Measurements from ENCODE around the gene GNG11. TPM values are rescaled to one million over a fixed set of nuclear protein-coding genes. Genes with fewer than 3 reads are reported as not detected.
A peak's percentile ranks its signal among the peaks of the same experiment; 100 is the strongest.
"Not testable (repeated sequence)": the region's sequence is repeated elsewhere in the genome, so short reads cannot be mapped to it uniquely, and the experiment has no call there.

The GNG11 gene
- total RNA-seq, 1 donor from 2014 or later = 15.0 TPM

- Histone ChIP-seq H3K36me3 (no peaks in the 10 kb centered on the region), H3K27me3 (no peaks in the 10 kb centered on the region), H3K9me3 (no peaks in the 10 kb centered on the region), H3K4me1 (no peaks in the 10 kb centered on the region), H3K4me3 (no peak overlapping the region), H3K27ac (no peak overlapping the region)
- TF ChIP-seq CTCF (IDR thresholded peaks at IDR 0.05) = no peak
- no peak for TF ChIP-seq POLR2AphosphoS5 (IDR thresholded peaks at IDR 0.05; ENCODE audit: insufficient read depth in 1 of 2, low read depth in 1 of 2)
- TF ChIP-seq POLR2A (IDR thresholded peaks at IDR 0.05) = no peak
- no peak for DNase-seq (ENCODE audit: extremely low spot score in 2 of 2)
- intact Hi-C loops (cut with DNase I) = no loop called here
These were observed 23.9 kb upstream of the GNG11 start for GRCh38 chr7:93897680-93898079.

DNA sequence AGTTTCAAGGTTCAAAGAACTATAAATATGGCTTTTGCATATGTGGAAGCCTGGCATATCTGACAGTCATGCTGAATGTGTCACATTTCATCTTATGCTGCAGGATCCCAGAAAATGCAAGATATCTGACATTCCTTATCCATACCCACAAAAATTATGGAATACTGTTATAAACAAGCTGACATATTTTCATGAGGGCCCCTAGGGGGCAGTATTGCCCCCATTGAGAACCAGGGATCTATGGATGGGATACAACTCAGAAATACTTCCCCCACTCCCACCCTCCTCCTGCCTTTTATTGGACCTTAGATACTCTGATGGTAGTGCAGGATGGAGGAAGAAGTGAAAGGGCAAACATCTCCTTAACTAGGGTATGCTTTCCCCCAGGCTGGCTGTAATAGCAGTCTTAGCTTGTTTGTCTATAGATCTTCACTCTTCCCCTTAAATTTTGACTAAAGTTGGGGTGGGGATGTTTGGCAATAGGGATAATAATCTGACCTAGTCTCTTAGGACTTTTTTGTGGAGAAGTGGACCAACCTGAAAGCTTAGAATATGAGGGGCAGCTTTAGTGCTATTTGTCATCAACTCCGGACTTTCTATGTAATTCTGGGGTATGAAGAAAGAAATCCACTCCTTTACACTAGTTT, 18.6 kb upstream of the GNG11 start:
- no peaks in the 10 kb centered on the region for H3K9me3 ChIP-seq
- H3K27ac ChIP-seq = no peak overlapping the region
- no peak overlapping the region for H3K4me3 ChIP-seq
- no peaks in the 10 kb centered on the region for H3K36me3 ChIP-seq
- H3K27me3 ChIP-seq = no peaks in the 10 kb centered on the region
- no peaks in the 10 kb centered on the region for H3K4me1 ChIP-seq
- intact Hi-C loops (cut with DNase I) = loop anchor here (5.0 kb wide), 1 partner anchor 179 kb away; no protein-coding TSS in a partner anchor
- DNase-seq (ENCODE audit: extremely low spot score in 2 of 2) = no peak
- TF ChIP-seq POLR2AphosphoS5 (IDR thresholded peaks at IDR 0.05; ENCODE audit: insufficient read depth in 1 of 2, low read depth in 1 of 2) (no peak), POLR2A (IDR thresholded peaks at IDR 0.05) (no peak), CTCF (IDR thresholded peaks at IDR 0.05) (peak in 2 of 3 experiments; percentile 24 to 52)

GRCh38 chr7:93906267-93906666, 15.3 kb upstream of the GNG11 start, which contains the start of gene GNGT1:
GNGT1 (plus strand) TSS chr7:93906567; CDS start chr7:93906747, 180 bp downstream.
- Histone ChIP-seq H3K4me1 (peaks cover 4% of the 10 kb centered on the region), H3K4me3 (no peak within 1 kb of the TSS), H3K9me3 (no peaks in the 10 kb centered on the region), H3K27ac (no peak within 1 kb of the TSS), H3K36me3 (no peaks in the 10 kb centered on the region), H3K27me3 (no peaks in the 10 kb centered on the region)
- intact Hi-C loops (cut with DNase I) = no loop called here
- no peak for TF ChIP-seq POLR2AphosphoS5 (IDR thresholded peaks at IDR 0.05; ENCODE audit: insufficient read depth in 1 of 2, low read depth in 1 of 2)
- TF ChIP-seq CTCF (IDR thresholded peaks at IDR 0.05) = no peak
- TF ChIP-seq POLR2A (IDR thresholded peaks at IDR 0.05) = no peak
- no peak for DNase-seq (ENCODE audit: extremely low spot score in 2 of 2)

- Histone ChIP-seq H3K27me3 (no peaks in the 10 kb centered on the region), H3K4me3 (no peak overlapping the region), H3K36me3 (no peaks in the 10 kb centered on the region), H3K9me3 (no peaks in the 10 kb centered on the region), H3K4me1 (peaks cover 4% of the 10 kb centered on the region), H3K27ac (no peak overlapping the region)
- DNase-seq (ENCODE audit: extremely low spot score in 2 of 2) = no peak
- TF ChIP-seq POLR2A (IDR thresholded peaks at IDR 0.05) = no peak
- no peak for TF ChIP-seq CTCF (IDR thresholded peaks at IDR 0.05)
- no peak for TF ChIP-seq POLR2AphosphoS5 (IDR thresholded peaks at IDR 0.05; ENCODE audit: insufficient read depth in 1 of 2, low read depth in 1 of 2)
- intact Hi-C loops (cut with DNase I) = no loop called here
These were observed 11.2 kb upstream of the GNG11 start for GRCh38 chr7:93910076-93910994.

DNA sequence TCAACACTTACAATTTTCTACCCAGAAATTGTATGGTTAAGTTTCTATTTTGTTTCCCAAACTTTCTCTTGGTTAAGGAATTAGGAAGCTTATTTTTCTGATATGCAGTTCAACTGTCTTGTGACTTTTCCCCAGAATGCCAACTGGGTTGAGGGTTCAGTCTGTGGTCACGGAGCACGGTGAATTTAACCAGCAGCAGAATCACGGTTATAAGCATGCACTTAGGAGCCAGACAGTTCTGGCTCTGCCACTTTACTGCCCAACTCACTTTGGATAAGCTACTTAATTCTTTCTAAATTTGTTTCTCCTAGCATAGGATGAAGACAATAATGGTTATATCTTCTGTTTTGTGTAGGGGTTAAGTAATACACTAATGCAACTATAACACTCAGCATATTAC, 10.3 kb upstream of the GNG11 start:
- H3K36me3 ChIP-seq; H3K9me3 ChIP-seq; H3K27me3 ChIP-seq; intact Hi-C loops (cut with DNase I); H3K4me3 ChIP-seq; H3K27ac ChIP-seq; DNase-seq (ENCODE audit: extremely low spot score in 2 of 2); H3K4me1 ChIP-seq: not testable (repeated sequence)

- DNase-seq (ENCODE audit: extremely low spot score in 2 of 2); H3K9me3 ChIP-seq; intact Hi-C loops (cut with DNase I); H3K27me3 ChIP-seq; H3K36me3 ChIP-seq; H3K4me3 ChIP-seq; H3K4me1 ChIP-seq; H3K27ac ChIP-seq: not testable (repeated sequence)
These were observed 9.9 kb upstream of the GNG11 start for GRCh38 chr7:93911661-93912060.
